Measurements from ENCODE around the gene FGGY. TPM values are rescaled to one million over a fixed set of nuclear protein-coding genes. Genes with fewer than 3 reads are reported as not detected.

FGGY gene
- total RNA-seq, 1 donor from 2014 or later = 12.6 TPM

- no peak overlapping the region for H3K4me3 Mint-ChIP-seq
- no peaks in the 10 kb centered on the region for H3K27me3 Mint-ChIP-seq
- no peak overlapping the region for H3K27ac Mint-ChIP-seq
- DNase-seq (ENCODE audit: extremely low spot score, unreplicated experiment) = no peak
- TF ChIP-seq CTCF (conservative IDR thresholded peaks at IDR 0.05) = no peak
- H3K36me3 Mint-ChIP-seq = peaks cover 19% of the 10 kb centered on the region
- peaks cover 4% of the 10 kb centered on the region for H3K9me3 Mint-ChIP-seq
- peaks cover 6% of the 10 kb centered on the region for H3K4me1 Mint-ChIP-seq (ENCODE audit: unreplicated experiment)
Observed at GRCh38 chr1:59322814-59323213, 25.9 kb downstream of the FGGY start.

GRCh38 chr1:59323879-59324278, 27.0 kb downstream of the FGGY start:
- Mint-ChIP-seq H3K36me3 (peaks cover 19% of the 10 kb centered on the region), H3K4me1 (ENCODE audit: unreplicated experiment) (no peaks in the 10 kb centered on the region), H3K9me3 (peaks cover 4% of the 10 kb centered on the region), H3K27me3 (no peaks in the 10 kb centered on the region), H3K27ac (no peak overlapping the region), H3K4me3 (no peak overlapping the region)
- no peak for TF ChIP-seq CTCF (conservative IDR thresholded peaks at IDR 0.05)
- DNase-seq (ENCODE audit: extremely low spot score, unreplicated experiment) = no peak

- H3K4me1 Mint-ChIP-seq (ENCODE audit: unreplicated experiment) = peaks cover 4% of the 10 kb centered on the region
- no peak for TF ChIP-seq CTCF (conservative IDR thresholded peaks at IDR 0.05)
- DNase-seq (ENCODE audit: extremely low spot score, unreplicated experiment) = no peak
- H3K9me3 Mint-ChIP-seq = peaks cover 4% of the 10 kb centered on the region
- H3K27me3 Mint-ChIP-seq = no peaks in the 10 kb centered on the region
- no peak overlapping the region for H3K27ac Mint-ChIP-seq
- H3K36me3 Mint-ChIP-seq = peaks cover 15% of the 10 kb centered on the region
- H3K4me3 Mint-ChIP-seq = no peak overlapping the region
Observed at GRCh38 chr1:59328353-59328752, 31.5 kb downstream of the FGGY start.

GRCh38 chr1:59329412-59330053, 32.6 kb downstream of the FGGY start:
- Mint-ChIP-seq H3K27ac (peak overlapping the region; percentile 92), H3K27me3 (no peaks in the 10 kb centered on the region), H3K4me1 (ENCODE audit: unreplicated experiment) (peaks cover 4% of the 10 kb centered on the region), H3K9me3 (peaks cover 4% of the 10 kb centered on the region), H3K4me3 (no peak overlapping the region), H3K36me3 (peaks cover 10% of the 10 kb centered on the region)
- no peak for TF ChIP-seq CTCF (conservative IDR thresholded peaks at IDR 0.05)
- DNase-seq (ENCODE audit: extremely low spot score, unreplicated experiment) = no peak

- Mint-ChIP-seq H3K4me3 (no peak overlapping the region), H3K9me3 (no peaks in the 10 kb centered on the region), H3K4me1 (ENCODE audit: unreplicated experiment) (peaks cover 4% of the 10 kb centered on the region), H3K27ac (peak overlapping the region; percentile 75), H3K36me3 (no peaks in the 10 kb centered on the region), H3K27me3 (no peaks in the 10 kb centered on the region)
- TF ChIP-seq CTCF (conservative IDR thresholded peaks at IDR 0.05) = no peak
- DNase-seq (ENCODE audit: extremely low spot score, unreplicated experiment) = no peak
Observed at GRCh38 chr1:59331686-59332620, 35.1 kb downstream of the FGGY start.

Measured in type B pancreatic cell (in vitro differentiated cells).